Putamen (tissue), 1 donor: ENCODE measurements around the gene SMIM43.
"Not testable (repeated sequence)": the region's sequence is repeated elsewhere in the genome, so short reads cannot be mapped to it uniquely, and the experiment has no call there.

ENCODE experiments used
- DNase-seq: peaks from one replicate; pipeline ENCODE4 v3.0.0-alpha.2; 2016; ENCODE audit warnings: low spot score

SMIM43 gene

DNA sequence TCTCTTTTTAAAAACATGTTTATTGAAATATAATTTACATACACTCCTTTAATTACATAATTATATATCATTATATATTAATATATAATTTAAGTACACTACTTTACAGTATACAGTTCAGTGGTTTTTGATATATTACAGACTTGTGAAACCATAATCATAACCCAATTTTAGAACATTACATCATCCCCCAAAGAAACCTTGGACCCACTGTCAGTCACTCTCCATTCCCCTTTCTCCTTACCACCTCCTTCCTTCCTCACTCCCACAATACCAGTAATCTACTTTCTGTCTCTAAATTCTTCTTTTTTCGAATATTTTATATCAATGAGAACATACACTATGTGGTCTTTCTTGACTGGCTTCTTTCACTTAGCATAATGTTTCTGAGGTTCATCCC lies 18.2 kb upstream of the SMIM43 start:
- DNase-seq = no peak

DNA sequence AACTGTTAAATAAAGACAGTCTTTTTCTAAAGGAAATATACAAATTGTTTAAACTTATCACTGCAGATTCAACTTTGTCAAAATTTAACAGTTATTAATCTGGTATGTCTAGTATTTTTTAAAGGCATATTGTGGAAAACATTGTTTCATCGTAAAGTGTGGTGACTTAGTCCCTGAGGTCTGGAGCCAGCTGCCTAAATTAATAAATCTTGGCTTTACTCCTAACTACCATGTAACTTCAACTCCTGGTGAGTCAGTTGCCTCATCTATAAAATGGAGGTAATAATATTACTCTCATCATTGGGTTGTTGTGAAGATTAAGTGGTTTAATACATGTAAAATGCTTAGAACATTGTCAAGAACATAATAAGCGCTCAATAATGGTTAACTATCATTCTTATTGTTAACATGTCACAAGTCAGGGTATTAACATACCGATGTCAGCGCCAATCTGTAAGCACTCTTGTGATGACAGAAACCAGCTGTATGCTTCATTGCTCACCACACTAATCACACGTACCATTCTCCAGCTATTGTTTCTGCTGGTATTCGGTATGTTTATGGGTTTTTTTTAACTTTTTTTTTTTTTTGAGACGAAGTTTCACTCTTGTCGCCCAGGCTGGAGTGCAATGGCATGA lies 14.1 kb upstream of the SMIM43 start:
- DNase-seq = no peak

DNA sequence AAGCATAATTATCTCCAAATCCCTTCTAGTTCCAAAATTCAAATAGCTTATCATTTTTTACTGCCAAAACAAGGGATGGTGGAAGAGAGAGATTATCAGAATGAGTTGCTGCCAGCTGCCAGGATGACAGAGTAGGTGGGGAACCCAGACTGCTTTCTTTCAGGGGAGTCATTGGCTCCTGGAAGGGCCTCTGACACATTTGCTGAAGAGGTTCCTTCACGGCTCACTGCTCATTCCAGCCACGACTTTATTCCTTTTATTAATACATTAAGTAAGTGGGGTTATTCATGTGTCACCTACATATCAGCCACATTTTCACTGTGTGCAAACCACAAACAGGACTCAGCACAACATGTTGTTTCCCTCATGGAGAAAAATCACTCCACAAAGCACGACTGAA lies 12.7 kb upstream of the SMIM43 start:
- DNase-seq = no peak

- DNase-seq = no peak
Measured at GRCh38 chr4:121776610-121777401, 11.8 kb upstream of the SMIM43 start.

DNA sequence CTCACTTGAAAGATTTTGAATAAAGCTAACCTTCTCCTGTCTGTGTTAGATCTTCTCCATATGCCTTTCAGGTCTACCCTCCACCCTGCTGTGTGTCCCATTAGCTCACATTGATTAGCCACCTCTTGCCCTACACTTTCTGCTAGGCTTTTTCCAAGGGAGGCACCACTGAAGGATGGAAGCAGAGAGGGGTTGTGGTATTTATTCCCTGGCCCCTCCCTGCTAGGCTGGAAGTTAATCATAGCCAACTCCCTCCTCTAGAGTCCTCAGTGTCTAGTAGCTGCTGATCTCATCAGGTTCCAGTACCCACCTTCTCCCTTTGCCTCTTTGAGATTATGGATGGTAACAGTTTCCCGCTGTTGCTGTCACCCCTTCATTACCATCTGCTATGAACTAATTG lies 8.9 kb upstream of the SMIM43 start:
- no peak for DNase-seq

DNA sequence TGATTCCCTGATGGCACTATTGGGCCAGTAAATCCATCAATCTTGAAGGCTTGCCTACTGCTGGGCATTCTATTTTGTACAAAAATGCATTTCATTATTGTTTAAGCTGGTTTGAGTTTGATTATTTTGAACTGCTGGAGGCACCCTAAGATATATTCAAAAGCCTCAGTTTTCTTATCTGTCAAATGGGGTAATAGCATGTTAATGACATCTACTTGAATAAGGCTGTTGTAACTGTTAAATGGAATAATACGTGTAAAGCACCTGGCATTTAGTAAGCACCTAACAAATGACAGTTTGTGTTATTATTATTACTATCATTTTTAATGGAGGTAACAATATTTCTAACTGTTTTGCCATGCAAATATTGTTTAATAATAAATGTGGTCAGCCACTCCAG lies 6.9 kb upstream of the SMIM43 start:
- no peak for DNase-seq

GRCh38 chr4:121769341-121769740 lies 4.4 kb upstream of the SMIM43 start:
- DNase-seq = no peak

GRCh38 chr4:121767166-121767565 lies 2.2 kb upstream of the SMIM43 start:
- no peak for DNase-seq

DNA sequence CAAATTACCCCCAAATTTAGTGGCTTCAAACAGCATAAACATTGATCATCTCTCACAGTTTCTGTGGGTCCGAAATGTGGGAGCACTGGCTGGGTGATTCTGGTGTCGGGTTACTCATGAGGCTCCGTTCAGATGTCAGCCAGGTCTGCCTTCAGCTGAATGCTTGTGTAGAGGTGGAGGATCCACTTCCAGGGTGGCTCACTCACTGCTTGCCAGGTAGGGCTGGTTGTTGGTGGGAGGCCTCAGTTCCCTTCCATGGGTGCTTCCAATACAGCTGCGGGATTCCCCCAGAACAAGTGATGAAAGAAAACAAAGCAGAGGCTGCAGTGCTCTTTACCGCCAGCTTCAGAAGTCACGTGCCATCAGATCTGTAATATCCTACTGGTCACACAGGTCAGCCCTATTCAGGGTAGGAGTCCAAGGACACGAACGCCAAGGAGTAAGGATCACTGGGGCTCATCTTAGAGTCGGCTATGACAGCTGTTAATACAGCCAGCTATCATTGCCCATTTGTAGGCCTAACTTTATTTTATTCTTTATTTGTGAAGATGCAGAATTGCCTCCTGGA lies 1.1 kb upstream of the SMIM43 start:
- DNase-seq = no peak

DNA sequence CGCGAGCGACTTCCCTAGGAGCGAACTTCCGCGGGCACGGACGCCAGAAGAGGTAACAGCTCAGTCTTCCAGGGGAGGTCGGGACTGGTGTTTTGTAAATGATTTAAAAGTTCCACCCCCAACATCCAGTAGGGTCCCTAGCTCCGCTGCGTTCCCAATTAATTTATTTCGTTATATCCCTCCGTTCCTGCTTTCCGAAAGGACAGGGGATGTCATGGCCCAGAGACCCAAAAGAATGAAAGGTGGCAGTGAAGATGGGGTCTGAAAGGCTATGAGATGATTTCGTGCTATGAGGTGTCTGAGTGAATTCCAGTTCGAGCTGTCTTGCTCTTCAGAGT lies 373 bp upstream of the SMIM43 start:
- DNase-seq = no peak

- no peak for DNase-seq
Measured at GRCh38 chr4:121764303-121764701, 662 bp downstream of the SMIM43 start.

DNA sequence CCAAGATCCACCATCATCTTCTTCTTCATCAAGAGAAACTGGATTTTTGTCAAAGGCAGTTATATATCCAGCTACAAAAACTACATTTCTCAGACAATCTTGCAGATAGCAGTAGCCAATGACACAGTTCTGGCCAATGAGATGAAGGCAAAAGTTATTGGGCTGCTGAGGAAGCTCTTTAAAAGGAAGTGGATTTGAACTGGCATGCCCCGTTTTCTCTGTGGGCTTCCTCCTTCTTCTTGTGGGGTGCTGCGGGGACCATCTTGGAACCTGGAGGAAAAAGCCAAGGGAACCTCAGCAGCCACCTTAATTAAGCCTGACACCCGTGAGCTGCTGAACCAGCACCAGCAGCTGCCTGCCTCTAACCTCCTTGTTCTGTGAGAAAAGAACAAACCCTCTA lies 4.8 kb downstream of the SMIM43 start:
- DNase-seq = no peak

GRCh38 chr4:121758925-121759568 lies 5.9 kb downstream of the SMIM43 start:
- DNase-seq = no peak

GRCh38 chr4:121752142-121752541 lies 12.8 kb downstream of the SMIM43 start:
- not testable (repeated sequence) for DNase-seq

GRCh38 chr4:121749225-121749624 lies 15.7 kb downstream of the SMIM43 start:
- no peak for DNase-seq

GRCh38 chr4:121742794-121743193 lies 22.2 kb downstream of the SMIM43 start:
- DNase-seq = no peak

DNA sequence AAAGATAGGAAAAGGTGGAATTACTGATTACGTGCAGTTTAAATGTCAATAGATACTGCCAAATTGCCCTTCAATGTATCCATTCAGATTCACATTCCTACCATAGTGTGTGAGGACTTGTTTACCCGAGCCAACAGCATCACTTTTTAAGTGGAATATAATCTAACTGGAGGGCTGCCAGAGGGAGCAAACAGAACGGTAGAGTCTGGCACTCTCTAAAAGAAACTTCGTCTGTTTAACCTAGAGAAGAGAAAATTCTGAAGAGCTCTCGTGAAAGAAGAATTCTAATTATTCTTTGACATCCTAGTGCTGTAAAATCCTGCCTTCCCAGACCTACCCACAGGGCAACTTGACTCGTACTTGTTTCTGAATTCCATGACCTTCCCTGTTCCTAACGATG lies 23.2 kb downstream of the SMIM43 start:
- no peak for DNase-seq

DNA sequence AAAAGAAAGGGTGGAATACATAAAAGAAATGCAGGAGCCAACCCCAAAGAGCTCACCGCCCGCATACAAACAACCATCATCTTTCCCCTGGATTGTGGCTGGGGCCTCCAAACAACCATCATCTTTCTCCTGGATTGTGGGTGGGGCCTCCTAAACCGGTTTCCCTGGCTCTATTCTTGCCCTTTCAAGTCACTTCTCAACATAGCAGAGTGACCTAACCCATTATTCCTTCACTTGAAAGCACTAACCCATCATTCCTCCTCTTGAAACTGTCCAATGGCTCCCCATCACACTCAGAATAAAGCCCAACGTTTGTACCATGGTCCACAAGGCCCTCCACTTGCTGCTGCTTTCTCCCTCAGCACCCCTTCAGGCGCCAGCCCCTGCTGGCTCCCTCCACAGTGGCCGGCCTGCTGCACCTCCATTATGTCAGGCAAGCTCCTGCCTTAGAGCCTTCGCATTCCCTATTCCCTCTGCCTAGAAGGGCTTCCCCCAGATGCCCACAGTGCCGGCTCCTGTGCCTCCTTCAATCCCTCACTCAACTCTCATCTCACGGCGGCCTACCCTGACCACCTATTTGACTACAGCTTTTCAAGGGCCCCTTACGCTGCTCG lies 24.1 kb downstream of the SMIM43 start:
- no peak for DNase-seq

DNA sequence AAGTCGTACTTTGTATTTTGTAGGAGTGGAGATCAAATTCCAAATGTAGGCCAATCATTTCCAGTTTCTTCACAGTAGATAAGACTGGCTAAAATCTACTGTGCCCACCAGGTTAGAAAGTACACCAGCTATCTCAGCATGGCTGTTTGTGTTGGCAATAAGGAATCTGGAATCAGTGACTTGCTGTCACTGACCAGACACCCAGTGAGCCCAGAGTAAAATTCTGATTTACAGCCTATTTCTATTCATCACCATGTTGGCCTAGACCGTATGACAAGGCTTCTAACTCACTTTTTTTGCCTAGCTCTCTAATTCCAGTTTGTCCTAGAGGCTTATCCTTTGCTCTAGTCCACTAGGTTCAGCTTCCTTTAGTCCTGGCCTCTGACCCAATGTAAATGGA lies 25.4 kb downstream of the SMIM43 start:
- no peak for DNase-seq

- DNase-seq = no peak
Measured at GRCh38 chr4:121738780-121739535, 26.0 kb downstream of the SMIM43 start.

DNA sequence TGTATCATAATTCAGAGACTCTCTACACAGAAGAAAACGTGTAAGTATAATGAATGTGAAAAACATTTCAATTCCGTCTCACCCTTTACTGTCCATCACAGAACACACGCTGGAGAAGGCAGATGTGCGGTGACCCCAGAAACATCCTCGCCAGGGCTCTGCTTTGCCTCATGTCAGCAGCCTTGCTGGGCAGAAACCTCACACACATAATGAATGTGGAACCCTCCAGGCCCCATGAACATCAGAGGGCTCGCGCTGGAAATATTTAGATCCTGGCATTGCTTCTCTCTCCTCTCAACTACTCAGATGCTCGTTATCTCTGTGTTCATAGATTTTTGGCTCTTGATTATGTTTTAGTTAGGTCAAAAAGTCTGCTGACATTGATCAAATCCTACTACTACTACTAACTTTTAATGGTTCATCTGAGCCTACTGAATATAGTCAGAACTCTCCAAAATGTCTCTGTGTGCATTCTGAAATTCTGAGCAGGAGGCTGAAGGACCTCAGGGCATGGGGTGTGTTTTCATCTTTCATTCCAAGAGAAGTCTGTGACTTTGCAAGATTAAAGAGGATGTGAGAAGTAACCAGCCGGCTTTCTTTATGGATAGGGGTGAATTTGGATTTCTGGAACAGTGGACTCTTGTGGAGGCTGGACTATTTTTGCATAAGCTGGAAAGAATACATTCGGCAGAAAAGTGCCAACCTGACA lies 27.0 kb downstream of the SMIM43 start:
- DNase-seq = no peak
